ENCODE data around the gene CES2.

- TF ChIP-seq CTCF (IDR thresholded peaks at IDR 0.05 in 8 of 11, conservative IDR thresholded peaks at IDR 0.05 in 3 of 11) (no peak), POLR2AphosphoS5 (IDR thresholded peaks at IDR 0.05) (no peak), POLR2A (IDR thresholded peaks at IDR 0.05) (no peak)
These were observed 20.8 kb upstream of the CES2 start for GRCh38 chr16:66914541-66914940.
